Pons (tissue), 1 donor: ENCODE measurements around the gene MAP3K12.
"Not testable (repeated sequence)": the region's sequence is repeated elsewhere in the genome, so short reads cannot be mapped to it uniquely, and the experiment has no call there.

Source experiments
- DNase-seq: peaks from one replicate; pipeline ENCODE4 v3.0.0-alpha.2; 2016; ENCODE audit warnings: low spot score

Gene MAP3K12

DNA sequence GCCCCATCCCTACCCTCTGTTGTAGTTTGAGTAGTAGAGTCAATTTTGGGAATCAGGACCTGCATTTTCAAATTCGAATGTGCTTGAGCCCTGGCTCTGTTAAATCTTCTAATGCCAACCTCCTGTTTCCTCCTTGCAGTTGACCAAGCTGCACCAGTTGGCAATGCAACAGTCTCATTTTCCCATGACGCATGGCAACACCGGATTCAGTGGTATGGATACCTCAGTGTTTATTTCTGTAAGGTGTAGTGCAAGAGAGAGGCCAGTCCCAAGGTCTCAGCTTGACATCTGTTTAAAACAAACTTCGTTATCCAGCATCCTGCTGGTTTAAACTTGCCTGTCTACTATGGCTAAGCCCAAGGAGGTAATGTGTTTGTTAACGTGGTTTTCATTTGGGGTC, 32.2 kb downstream of the MAP3K12 start:
- DNase-seq = no peak

- no peak for DNase-seq
Observed at GRCh38 chr12:53466640-53467039, 32.6 kb downstream of the MAP3K12 start.

DNA sequence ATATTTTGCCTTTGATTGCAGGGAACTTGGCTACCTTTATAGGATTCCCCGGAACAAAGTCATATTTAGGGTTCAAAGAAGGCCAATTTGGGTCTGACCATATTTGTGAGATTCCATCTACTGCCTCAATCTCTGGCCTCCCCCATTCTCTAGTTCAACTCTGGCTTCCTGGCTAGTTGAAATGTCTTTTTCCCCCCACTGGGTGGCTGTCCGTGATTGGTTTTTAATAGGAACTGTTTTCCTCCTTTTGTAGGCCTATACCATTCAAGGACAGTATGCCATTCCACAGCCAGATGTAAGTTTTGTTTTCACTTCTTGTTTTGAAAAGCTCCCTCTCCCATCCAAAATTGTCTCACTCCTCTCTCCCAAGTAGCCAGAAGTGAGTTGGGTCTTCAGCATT, 33.6 kb downstream of the MAP3K12 start:
- DNase-seq = no peak

GRCh38 chr12:53464685-53465418, 34.4 kb downstream of the MAP3K12 start:
- DNase-seq = no peak

GRCh38 chr12:53463802-53464560, 35.3 kb downstream of the MAP3K12 start:
- no peak for DNase-seq

DNA sequence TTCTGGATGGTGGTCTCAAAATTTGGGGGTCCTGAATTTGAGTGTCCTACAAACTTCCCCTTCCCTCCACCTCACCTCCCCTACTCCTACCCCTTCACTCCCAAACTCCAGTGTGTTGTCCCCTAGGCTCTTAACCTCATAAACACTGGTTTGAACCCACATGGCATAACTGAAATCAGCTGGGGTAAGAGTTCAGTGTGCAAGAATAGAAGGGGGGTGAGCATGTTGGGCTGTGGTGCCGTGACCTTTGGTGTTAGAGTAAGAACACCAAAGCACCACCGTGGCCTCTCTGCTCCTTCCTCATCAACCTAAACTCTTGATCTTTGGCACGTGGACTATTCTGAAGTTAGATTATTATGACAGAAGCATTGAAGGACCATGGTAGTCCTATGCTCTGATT, 36.3 kb downstream of the MAP3K12 start:
- no peak for DNase-seq

DNA sequence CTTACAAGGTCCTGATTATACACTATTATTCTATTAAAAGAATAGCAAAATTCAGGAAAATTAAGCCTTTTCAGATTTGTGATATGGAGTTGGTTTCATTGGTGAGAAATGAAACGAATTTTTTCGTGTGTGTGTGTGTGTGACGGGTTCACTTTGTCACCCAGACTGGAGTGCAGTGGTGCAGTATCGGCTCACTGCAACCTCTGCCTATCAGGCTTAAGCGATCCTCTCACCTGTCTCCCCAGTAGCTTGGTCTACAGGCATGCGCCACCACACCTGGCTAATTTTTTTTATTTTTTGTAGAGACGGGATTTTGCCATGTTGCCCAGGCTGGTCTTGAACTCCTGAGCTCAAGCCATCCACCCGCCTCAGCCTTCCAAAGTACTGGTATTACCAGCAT, 37.7 kb downstream of the MAP3K12 start:
- DNase-seq = no peak

GRCh38 chr12:53461059-53461458, 38.2 kb downstream of the MAP3K12 start:
- DNase-seq = no peak

DNA sequence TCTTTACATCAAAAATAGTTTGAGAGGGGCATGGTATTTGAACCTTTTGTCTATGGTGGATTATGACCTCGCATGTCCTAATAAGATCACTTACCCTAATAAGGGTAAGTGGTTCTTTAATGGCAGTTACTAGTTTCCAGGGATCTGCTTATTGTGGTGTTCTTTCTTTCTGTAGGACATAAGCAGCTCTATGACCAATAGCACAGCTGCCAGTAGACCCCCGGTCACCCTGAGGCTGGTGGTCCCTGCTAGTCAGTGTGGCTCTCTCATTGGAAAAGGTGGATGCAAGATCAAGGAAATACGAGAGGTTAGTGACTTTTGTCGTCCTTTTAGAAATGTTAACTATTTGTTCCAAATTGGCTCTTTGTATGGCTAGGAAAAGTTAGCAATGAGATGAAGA, 40.2 kb downstream of the MAP3K12 start:
- DNase-seq = no peak

- no peak for DNase-seq
Observed at GRCh38 chr12:53456654-53457366, 42.4 kb downstream of the MAP3K12 start.

GRCh38 chr12:53454707-53455106, 44.6 kb downstream of the MAP3K12 start:
- no peak for DNase-seq

- no peak for DNase-seq
Observed at GRCh38 chr12:53453953-53454640, 45.2 kb downstream of the MAP3K12 start.

DNA sequence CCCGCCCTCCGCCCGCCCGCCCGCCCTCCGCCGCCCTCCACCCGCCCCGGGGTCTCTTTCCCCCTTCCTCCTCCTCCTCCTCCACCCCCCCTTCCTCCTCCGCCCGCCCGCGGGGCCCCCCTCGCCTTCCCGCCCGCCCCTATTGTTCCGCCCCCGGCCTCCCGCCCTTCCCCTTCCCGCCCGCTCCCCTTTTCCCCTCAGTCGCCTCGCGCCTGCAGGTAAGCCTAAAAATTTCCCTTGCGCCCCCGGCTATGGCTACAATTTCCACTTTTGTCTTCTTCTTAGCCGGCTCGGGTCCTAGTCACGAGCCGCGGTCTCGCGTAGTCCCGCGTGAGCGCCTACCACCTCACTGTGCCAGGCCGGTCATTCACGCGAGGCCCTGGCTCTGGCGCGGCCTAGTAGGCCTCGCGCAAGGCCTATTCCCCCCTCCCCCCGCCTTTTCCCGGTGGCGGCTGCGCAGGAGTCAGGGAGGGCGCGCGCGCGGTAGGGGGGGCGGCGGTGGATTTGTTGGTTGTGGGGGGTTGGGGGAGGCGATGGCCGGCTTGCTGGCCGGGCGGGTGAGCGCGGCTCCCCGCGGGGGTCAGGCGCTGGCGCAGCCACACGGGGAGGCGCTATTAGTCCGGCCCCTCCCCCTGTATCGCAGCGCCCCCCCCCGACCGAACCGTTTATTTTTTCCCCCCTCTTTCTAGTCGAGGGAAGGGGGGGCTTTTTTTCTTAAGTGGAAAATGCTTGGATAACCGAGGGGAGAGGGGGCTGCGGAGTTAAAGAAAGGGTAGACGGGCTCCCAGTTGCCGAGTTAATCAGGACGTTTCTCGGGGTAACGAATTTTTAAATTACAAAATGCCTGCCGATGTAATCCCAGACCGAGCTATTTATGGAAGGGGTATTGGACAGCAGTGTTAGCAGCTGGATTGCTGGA, 46.8 kb downstream of the MAP3K12 start:
- peak; percentile 81 for DNase-seq

DNA sequence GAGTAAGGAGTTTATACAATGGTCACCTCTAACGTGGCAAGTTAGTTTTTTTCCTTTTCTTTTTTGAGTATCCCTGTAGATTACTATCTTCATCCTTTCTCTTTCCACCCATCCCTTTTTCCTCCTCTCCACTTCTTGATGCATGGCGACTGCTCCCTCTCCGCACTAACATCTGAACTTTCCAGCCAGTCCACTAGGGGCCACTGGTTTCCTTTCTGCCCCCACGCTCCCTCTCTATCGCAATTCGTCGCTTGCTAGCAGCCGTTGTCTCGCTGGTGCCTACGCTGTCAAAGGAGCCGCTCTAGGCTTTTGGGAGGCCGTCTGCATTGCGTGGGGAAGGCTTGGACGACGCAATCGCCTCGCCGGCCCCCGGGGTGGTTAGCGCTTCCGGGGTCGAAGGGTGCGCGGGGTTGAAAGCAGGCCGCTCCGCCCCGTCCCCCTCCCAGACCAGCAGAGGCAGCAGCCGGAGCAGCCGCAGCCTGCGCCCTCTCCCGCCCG, 47.5 kb downstream of the MAP3K12 start, which contains the start of gene PCBP2:
Gene PCBP2, plus strand, starts transcription at position 442 of the 498 bp plus-strand sequence. CDS start 2,699 bp downstream, outside the sequence.
- peak; percentile 100 for DNase-seq

DNA sequence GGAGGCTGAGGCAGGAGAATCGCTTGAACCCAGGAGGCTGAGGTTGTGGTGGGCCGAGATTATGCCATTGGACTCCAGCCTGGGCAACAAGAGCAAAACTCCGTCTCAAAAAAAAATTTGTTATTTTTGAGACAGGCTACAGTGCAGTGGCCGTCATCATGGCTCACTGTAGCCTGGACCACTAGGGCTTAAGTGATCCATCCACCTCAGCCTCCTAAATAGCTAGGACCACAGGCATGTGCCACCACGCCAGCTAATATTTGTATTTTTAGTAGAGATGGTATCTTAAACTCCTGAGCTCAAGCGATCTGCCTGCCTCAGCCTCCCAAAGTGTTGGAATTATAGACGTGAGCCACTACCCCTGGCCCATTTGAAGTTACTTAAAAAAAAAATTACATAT, 48.3 kb downstream of the MAP3K12 start:
- DNase-seq = no peak

DNA sequence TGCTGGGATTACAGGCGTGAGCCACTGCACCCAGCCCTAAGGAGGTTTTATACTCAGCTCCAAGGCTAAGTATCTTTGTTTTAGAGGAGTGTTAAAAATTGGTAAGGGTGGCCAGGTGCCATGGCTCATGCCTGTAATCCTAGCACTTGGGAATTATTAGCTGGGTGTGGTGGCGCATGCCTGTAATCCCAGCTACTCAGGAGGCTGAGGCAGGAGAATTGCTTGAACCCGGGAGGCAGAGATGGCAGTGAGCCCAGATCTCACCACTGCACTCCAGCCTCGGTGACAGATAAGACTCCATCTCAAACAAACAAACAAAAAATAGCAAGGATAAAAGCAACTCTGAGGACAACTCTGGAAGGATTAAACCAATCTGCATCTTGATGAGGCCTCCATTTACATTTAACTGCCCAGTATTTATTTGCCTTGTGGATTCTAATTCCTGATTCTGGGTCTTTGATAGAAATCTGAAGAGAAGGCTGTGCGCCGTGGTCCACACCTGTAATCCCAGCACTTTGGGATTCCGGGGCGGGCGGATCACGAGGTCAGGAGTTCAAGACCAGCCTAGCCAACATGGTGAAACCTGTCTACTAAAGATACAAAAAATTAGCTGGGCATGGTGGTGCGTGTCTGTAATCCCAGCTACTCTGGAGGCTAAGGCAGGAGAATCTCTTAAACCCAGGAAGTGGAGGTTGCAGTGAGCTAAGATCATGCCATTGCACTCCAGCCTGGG, 54.5 kb downstream of the MAP3K12 start:
- not testable (repeated sequence) for DNase-seq

GRCh38 chr12:53443955-53444354, 55.3 kb downstream of the MAP3K12 start:
- no peak for DNase-seq

DNA sequence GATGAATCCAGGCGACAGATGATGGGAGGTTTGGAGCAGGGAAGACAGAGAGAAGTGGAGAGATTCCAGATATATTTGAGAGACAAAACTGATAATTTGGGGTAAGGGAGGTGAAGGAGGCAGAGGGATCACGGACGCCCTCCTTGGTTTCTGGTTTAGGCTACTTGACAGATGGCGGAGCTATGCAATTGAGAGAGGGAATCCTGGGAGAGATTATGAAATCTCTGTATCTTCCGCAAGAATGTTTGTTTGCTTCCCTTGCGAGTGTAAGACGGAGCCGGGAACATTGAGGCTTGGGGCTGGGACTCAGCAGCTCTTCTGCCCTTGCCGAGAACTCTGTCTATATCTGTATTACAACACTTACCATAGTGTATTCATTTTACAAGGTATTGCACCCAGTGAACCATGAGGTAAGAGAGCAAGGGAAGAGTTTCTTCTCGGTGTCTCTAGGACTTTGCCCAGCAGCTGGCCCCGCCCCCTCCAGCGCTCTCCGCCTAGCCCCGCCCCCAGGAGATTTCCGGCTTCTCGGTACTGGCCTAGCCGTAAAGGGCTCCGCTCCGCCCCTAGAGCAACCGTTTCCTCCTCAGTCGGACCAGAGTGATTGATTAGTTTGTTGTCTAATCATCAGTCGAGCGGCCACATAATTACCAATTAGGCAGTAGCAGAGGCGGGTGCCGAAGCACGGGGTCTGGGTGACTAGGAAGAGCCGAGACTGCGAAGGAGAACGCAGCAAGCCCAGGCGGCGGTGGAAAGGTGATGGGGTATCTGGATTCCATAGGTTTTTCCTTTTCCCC, 58.0 kb downstream of the MAP3K12 start, which contains the start of gene PRR13:
Gene PRR13, plus strand, starts transcription at position 695 of the 794 bp plus-strand sequence. CDS start 981 bp downstream, outside the sequence.
- DNase-seq = peak; percentile 100

DNA sequence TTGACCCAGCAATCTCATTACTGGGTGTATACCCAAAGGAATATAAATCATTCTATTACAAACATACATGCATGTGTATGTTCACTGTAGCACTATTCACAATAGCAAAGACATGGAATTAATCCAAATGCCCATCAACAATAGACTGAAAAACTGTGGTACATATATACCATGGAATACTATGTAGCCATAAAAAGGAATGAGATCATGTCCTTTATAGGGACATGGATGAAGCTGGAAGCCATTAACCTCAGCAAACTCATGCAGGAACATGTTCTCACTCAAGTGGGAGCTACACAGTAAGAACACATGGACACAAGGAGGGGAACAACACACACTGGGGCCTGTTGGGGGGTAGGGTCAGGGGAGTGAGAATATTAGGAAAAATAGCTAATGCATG, 59.7 kb downstream of the MAP3K12 start:
- DNase-seq = not testable (repeated sequence)
